HCT116 (cell line): ENCODE results near the gene APLP1. TPM values are rescaled to one million over a fixed set of nuclear protein-coding genes. Genes with fewer than 3 reads are reported as not detected.

Source experiments
- ATAC-seq: fragments of 200-7000 bp; cut with Tn5 transposase; 2 replicates; pipeline ENCODE4 v1.9.1; 2020; ENCODE audit warnings: mild to moderate bottlenecking, moderate library complexity
- BruUV-seq: library from RNA; stranded (reverse); fragments of 400-500 nt; replicated peaks from 2 replicates; lab custom pipeline; 2021; lab: Mats Ljungman, UMichigan
- CTCF ChIA-PET: fragments of 300-600 bp; sonication (Branson Sonifier 250); formaldehyde crosslinking; loops from one replicate; lab custom pipeline; 2021; ENCODE audit warnings: antibody characterized with exemption; lab: Charles Lee
- POLR2A ChIA-PET: fragments of 300-600, 350-600 bp; sonication (Branson Sonifier 250); formaldehyde crosslinking; loops from one replicate; lab custom pipeline; 2021; ENCODE audit warnings: antibody characterized with exemption; lab: Charles Lee
- RAD21 ChIA-PET, 2 experiments: fragments of 300-600 bp; sonication (Branson Sonifier 250); formaldehyde crosslinking; loops; one replicate each; lab custom pipeline; 2023; ENCODE audit warnings: low total read pairs in 2 of 2; ENCODE audit not compliant: uncharacterized antibody in 2 of 2, unreplicated experiment in 2 of 2, low non-redundant PET in 1 of 2; lab: Charles Lee
- DNase-seq: peaks from one replicate; pipeline ENCODE4 v3.0.0-alpha.2; 2010; ENCODE audit warnings: low read depth, low spot score
- H2AFZ ChIP-seq: fragments of 200-600 bp; shearing (Covaris generic), sonication (generic); 2 replicates; pipeline ENCODE4 v1.6.1; 2017; ENCODE audit warnings: low read depth, mixed run types, mixed read lengths, antibody characterized with exemption, low read length; ENCODE audit not compliant: poor library complexity, severe bottlenecking
- H3K27ac ChIP-seq: 2 replicates; pipeline ENCODE4 v1.5.1; 2012; ENCODE audit warnings: low read depth, low read length
- H3K27me3 ChIP-seq: fragments of 200-600 bp; sonication (generic); 2 replicates; pipeline ENCODE4 v1.6.1; 2016; ENCODE audit warnings: mixed run types, low read length, mixed read lengths; ENCODE audit not compliant: insufficient read depth
- H3K36me3 ChIP-seq, 2 experiments: fragments of 200-500 bp in 1 of 2; fragments of 200-600 bp in 1 of 2; sonication (Bioruptor generic) in 1 of 2; sonication (generic) in 1 of 2; 2 replicates each; pipeline versions ENCODE4 v1.5.1 to v1.6.1; 2014 to 2016; ENCODE audit warnings: low read length in 2 of 2, inconsistent platforms in 1 of 2, mixed read lengths in 1 of 2, mixed run types in 1 of 2; ENCODE audit not compliant: insufficient read depth in 2 of 2, control insufficient read depth in 1 of 2
- H3K4me1 ChIP-seq, 2 experiments: fragments of 200-600 bp in 1 of 2; sonication (generic) in 1 of 2; 2 replicates each; pipeline versions ENCODE4 v1.5.1 to v1.6.1; 2012 to 2017; ENCODE audit warnings: low read length in 2 of 2, inconsistent platforms in 1 of 2, mild to moderate bottlenecking in 1 of 2, mixed read lengths in 1 of 2, mixed run types in 1 of 2, moderate library complexity in 1 of 2; ENCODE audit not compliant: insufficient read depth in 2 of 2, control insufficient read depth in 1 of 2
- H3K4me2 ChIP-seq: fragments of 200-600 bp; sonication (generic); 2 replicates; pipeline ENCODE4 v1.6.1; 2017; ENCODE audit warnings: mixed run types, low read length, mixed read lengths
- H3K4me3 ChIP-seq, 2 experiments: fragments of 200-600 bp in 1 of 2; sonication (generic) in 1 of 2; replicated peaks in 1 of 2; 2 replicates each; pipeline ENCODE4 v1.5.1; 2011 to 2016; ENCODE audit warnings: low read length in 2 of 2, control low read depth in 1 of 2, low read depth in 1 of 2, mild to moderate bottlenecking in 1 of 2, mixed read lengths in 1 of 2, mixed run types in 1 of 2
- H3K79me2 ChIP-seq: fragments of 200-600 bp; sonication (generic); 2 replicates; pipeline ENCODE4 v1.6.1; 2017; ENCODE audit warnings: mild to moderate bottlenecking, mixed run types, low read length, moderate library complexity, mixed read lengths; ENCODE audit not compliant: insufficient read depth
- H3K9ac ChIP-seq: fragments of 200-600 bp; sonication (generic); 2 replicates; pipeline ENCODE4 v1.6.1; 2016; ENCODE audit warnings: low read length, mixed read lengths
- H3K9me2 ChIP-seq: fragments of 200-600 bp; sonication (generic), shearing (Covaris generic); 2 replicates; pipeline ENCODE4 v1.6.1; 2017; ENCODE audit warnings: mixed run types, mild to moderate bottlenecking, moderate library complexity; ENCODE audit not compliant: insufficient read depth
- H3K9me3 ChIP-seq, 2 experiments: fragments of 200-500 bp in 1 of 2; fragments of 200-600 bp in 1 of 2; sonication (Bioruptor generic) in 1 of 2; sonication (generic) in 1 of 2; 2 replicates each; pipeline ENCODE4 v1.6.1; 2014 to 2017; ENCODE audit warnings: low read length in 2 of 2, mixed read lengths in 2 of 2, inconsistent platforms in 1 of 2, low read depth in 1 of 2, mild to moderate bottlenecking in 1 of 2, mixed run types in 1 of 2, moderate library complexity in 1 of 2; ENCODE audit not compliant: control insufficient read depth in 1 of 2, insufficient read depth in 1 of 2
- H4K20me1 ChIP-seq: fragments of 200-600 bp; sonication (generic), shearing (Covaris generic); 2 replicates; pipeline ENCODE4 v1.6.1; 2017; ENCODE audit warnings: mixed run types, mild to moderate bottlenecking, moderate library complexity; ENCODE audit not compliant: insufficient read depth
- EGR1 ChIP-seq: IDR thresholded peaks from 2 replicates; pipeline ENCODE4 v1.6.1; 2012; ENCODE audit warnings: low read depth
- ELF1 ChIP-seq: IDR thresholded peaks from 2 replicates; pipeline ENCODE4 v1.6.1; 2012; ENCODE audit warnings: low read depth, borderline replicate concordance
- EZH2phosphoT487 ChIP-seq: fragments of 200-600 bp; IDR thresholded peaks from 2 replicates; pipeline ENCODE4 v1.6.1; 2018; ENCODE audit warnings: antibody characterized with exemption, borderline replicate concordance
- FOSL1 ChIP-seq: IDR thresholded peaks from 2 replicates; pipeline ENCODE4 v1.6.1; 2012; ENCODE audit warnings: low read depth
- JUND ChIP-seq: IDR thresholded peaks from 2 replicates; pipeline ENCODE4 v1.6.1; 2012
- POLR2A ChIP-seq: IDR thresholded peaks from 2 replicates; pipeline ENCODE4 v1.7.0; 2011; ENCODE audit warnings: borderline replicate concordance; ENCODE audit not compliant: insufficient read depth, insufficient read length; ENCODE audit errors: extremely low read depth
- REST ChIP-seq: IDR thresholded peaks from 2 replicates; pipeline ENCODE4 v1.6.1; 2012; ENCODE audit warnings: low read depth
- SIN3A ChIP-seq: IDR thresholded peaks from 2 replicates; pipeline ENCODE4 v1.6.1; 2012; ENCODE audit warnings: low read depth
- SP1 ChIP-seq: IDR thresholded peaks from 2 replicates; pipeline ENCODE4 v1.6.1; 2012; ENCODE audit warnings: low read depth
- SRF ChIP-seq: IDR thresholded peaks from 2 replicates; pipeline ENCODE4 v1.6.1; 2012; ENCODE audit warnings: low read depth
- intact Hi-C: fragments of 100-400 bp; cut with micrococcal nuclease; formaldehyde crosslinking; loops from 2 replicates; pipeline ENCODE4 v1.10.0; 2022
- total RNA-seq: library from RNA; stranded (reverse); gene quantifications from one replicate; pipeline ENCODE4 v1.2.1, GENCODE V29; 2021; ENCODE audit not compliant: unreplicated experiment
- TF ChIP-seq, protein P1 (sequence below): IDR thresholded peaks from 2 replicates; pipeline ENCODE4 v1.6.1; 2011; ENCODE audit warnings: mild to moderate bottlenecking, low read length, moderate library complexity; ENCODE audit not compliant: insufficient replicate concordance; ENCODE audit errors: extremely low read depth

Gene APLP1
- total RNA-seq, 1 experiment from 2014 or later: 41.2 TPM

DNA sequence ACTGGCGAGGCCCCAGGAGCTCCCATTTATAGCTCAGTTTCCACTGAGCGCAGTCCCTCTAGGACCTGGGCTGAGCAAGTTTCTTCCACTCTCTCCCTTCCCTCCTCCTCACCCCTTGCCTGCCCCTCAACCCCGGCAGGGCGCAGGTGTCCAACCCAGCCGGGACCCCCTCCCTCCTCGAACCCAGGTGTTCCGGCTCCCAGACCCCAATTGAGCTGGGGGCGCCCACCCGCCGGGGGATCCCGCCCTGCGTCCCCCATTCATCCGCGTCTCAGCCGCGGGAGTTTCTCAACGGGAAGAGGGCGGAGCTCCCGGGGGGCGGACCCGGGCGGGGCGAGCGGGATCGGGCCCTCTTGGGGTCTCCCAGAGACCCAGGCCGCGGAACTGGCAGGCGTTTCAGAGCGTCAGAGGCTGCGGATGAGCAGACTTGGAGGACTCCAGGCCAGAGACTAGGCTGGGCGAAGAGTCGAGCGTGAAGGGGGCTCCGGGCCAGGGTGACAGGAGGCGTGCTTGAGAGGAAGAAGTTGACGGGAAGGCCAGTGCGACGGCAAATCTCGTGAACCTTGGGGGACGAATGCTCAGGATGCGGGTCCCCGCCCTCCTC is 11.7 kb upstream of the APLP1 start, which contains the start of gene KIRREL2:
Gene KIRREL2, plus strand, starts transcription at position 366 of the 604 bp plus-strand sequence. Its CDS starts 209 bp downstream, at position 575.
- H4K20me1 ChIP-seq: no peaks in the 10 kb centered on the region
- RAD21 ChIA-PET: no interaction called here
- no peak for TF ChIP-seq JUND
- no peak for TF ChIP-seq POLR2A
- TF ChIP-seq FOSL1: no peak
- TF ChIP-seq, protein P1, sequence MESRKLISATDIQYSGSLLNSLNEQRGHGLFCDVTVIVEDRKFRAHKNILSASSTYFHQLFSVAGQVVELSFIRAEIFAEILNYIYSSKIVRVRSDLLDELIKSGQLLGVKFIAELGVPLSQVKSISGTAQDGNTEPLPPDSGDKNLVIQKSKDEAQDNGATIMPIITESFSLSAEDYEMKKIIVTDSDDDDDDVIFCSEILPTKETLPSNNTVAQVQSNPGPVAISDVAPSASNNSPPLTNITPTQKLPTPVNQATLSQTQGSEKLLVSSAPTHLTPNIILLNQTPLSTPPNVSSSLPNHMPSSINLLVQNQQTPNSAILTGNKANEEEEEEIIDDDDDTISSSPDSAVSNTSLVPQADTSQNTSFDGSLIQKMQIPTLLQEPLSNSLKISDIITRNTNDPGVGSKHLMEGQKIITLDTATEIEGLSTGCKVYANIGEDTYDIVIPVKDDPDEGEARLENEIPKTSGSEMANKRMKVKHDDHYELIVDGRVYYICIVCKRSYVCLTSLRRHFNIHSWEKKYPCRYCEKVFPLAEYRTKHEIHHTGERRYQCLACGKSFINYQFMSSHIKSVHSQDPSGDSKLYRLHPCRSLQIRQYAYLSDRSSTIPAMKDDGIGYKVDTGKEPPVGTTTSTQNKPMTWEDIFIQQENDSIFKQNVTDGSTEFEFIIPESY: no peak
- no peak for TF ChIP-seq SRF
- TF ChIP-seq REST: no peak
- TF ChIP-seq ELF1: no peak
- no peak for TF ChIP-seq EZH2phosphoT487
- TF ChIP-seq EGR1: no peak
- no peak for TF ChIP-seq SP1
- no peak for TF ChIP-seq SIN3A
- TF ChIP-seq, all 23 proteins: peak for 0
- Histone ChIP-seq H3K4me3 (no peak within 1 kb of the TSS), H3K4me1 (peaks cover 2 to 15% of the 10 kb centered on the region in 2 experiments; a peak in 3 of 4 replicates), H3K27ac (no peak within 1 kb of the TSS), H3K4me2 (no peak within 1 kb of the TSS), H3K9me3 (no peaks in the 10 kb centered on the region), H2AFZ (no peak within 1 kb of the TSS), H3K27me3 (no peaks in the 10 kb centered on the region), H3K79me2 (no peaks in the 10 kb centered on the region), H3K9me2 (no peaks in the 10 kb centered on the region), H3K9ac (no peak within 1 kb of the TSS), H3K36me3 (no peaks in the 10 kb centered on the region)
- ATAC-seq: no peak
- intact Hi-C loops: no loop called here
- POLR2A ChIA-PET: no interaction called here
- BruUV-seq: no TSS peak
- CTCF ChIA-PET: no interaction called here
- no peak for DNase-seq
